Measurements from ENCODE around the gene VDR.

VDR gene

DNA sequence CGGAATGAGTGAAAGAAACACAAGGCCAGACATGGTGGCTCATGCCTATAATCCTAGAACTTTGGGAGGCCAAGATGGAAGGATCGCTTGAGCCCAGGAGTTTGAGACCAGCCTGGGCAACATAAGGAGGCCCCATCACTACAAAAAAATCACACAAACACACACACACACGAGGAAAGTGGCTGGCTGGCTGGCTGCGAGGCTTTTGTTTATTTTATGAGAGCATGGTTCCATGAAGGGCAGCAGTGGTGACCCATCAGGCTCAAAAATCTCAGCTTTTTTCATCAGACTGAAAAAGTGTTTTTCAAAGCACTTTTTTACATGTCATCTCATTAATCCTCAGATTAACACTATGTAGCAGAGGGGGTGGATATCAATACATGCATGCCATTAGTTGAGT lies 27.7 kb downstream of the VDR start:
- Histone ChIP-seq H3K9me3 (ENCODE audit: control insufficient read depth, insufficient read depth, low read length) (no peaks in the 10 kb centered on the region), H3K4me1 (ENCODE audit: control insufficient read depth, insufficient read depth, low read length) (no peaks in the 10 kb centered on the region), H3K9ac (ENCODE audit: low read depth, low read length) (no peak overlapping the region), H3K36me3 (ENCODE audit: control insufficient read depth, insufficient read depth, low read length) (no peaks in the 10 kb centered on the region), H3K4me3 (ENCODE audit: low read depth, low read length) (no peak overlapping the region), H3K27me3 (ENCODE audit: control insufficient read depth, insufficient read depth, low read length) (peaks cover 2% of the 10 kb centered on the region)

DNA sequence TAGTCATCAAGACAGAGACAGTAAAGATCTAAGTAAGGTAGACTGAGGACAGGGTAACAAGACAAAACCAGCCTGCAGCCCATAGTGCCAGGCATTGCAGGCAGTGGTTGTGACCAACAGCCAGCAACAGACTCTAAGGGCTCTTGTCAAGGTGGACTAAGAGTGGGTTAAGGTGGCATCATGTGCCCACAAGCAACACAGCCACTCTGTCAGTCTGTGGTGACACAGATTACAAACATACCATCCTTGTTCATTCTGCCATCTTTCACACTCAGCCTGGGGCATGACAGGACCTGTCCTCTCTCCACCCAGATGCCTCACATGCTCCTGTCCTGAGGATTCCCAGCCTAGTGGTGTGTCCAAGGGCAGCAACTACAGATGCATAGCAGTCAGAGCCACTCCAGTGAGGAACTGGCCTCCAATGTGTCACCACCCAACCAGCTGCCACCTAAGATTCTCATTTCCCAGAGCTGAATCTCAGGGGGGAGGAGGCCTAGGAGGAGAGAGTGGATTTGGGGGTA lies 28.3 kb downstream of the VDR start:
- Histone ChIP-seq H3K27me3 (ENCODE audit: control insufficient read depth, insufficient read depth, low read length) (peaks cover 2% of the 10 kb centered on the region), H3K4me1 (ENCODE audit: control insufficient read depth, insufficient read depth, low read length) (no peaks in the 10 kb centered on the region), H3K4me3 (ENCODE audit: low read depth, low read length) (no peak overlapping the region), H3K36me3 (ENCODE audit: control insufficient read depth, insufficient read depth, low read length) (no peaks in the 10 kb centered on the region), H3K9ac (ENCODE audit: low read depth, low read length) (no peak overlapping the region), H3K9me3 (ENCODE audit: control insufficient read depth, insufficient read depth, low read length) (no peaks in the 10 kb centered on the region)

GRCh38 chr12:47875746-47876439 lies 28.9 kb downstream of the VDR start:
- Histone ChIP-seq H3K4me1 (ENCODE audit: control insufficient read depth, insufficient read depth, low read length) (no peaks in the 10 kb centered on the region), H3K9me3 (ENCODE audit: control insufficient read depth, insufficient read depth, low read length) (no peaks in the 10 kb centered on the region), H3K9ac (ENCODE audit: low read depth, low read length) (no peak overlapping the region), H3K4me3 (ENCODE audit: low read depth, low read length) (no peak overlapping the region), H3K36me3 (ENCODE audit: control insufficient read depth, insufficient read depth, low read length) (no peaks in the 10 kb centered on the region), H3K27me3 (ENCODE audit: control insufficient read depth, insufficient read depth, low read length) (peaks cover 2% of the 10 kb centered on the region)

GRCh38 chr12:47874316-47874715 lies 30.5 kb downstream of the VDR start:
- Histone ChIP-seq H3K9ac (ENCODE audit: low read depth, low read length) (no peak overlapping the region), H3K4me1 (ENCODE audit: control insufficient read depth, insufficient read depth, low read length) (no peaks in the 10 kb centered on the region), H3K36me3 (ENCODE audit: control insufficient read depth, insufficient read depth, low read length) (no peaks in the 10 kb centered on the region), H3K27me3 (ENCODE audit: control insufficient read depth, insufficient read depth, low read length) (peaks cover 2% of the 10 kb centered on the region), H3K9me3 (ENCODE audit: control insufficient read depth, insufficient read depth, low read length) (no peaks in the 10 kb centered on the region), H3K4me3 (ENCODE audit: low read depth, low read length) (no peak overlapping the region)

DNA sequence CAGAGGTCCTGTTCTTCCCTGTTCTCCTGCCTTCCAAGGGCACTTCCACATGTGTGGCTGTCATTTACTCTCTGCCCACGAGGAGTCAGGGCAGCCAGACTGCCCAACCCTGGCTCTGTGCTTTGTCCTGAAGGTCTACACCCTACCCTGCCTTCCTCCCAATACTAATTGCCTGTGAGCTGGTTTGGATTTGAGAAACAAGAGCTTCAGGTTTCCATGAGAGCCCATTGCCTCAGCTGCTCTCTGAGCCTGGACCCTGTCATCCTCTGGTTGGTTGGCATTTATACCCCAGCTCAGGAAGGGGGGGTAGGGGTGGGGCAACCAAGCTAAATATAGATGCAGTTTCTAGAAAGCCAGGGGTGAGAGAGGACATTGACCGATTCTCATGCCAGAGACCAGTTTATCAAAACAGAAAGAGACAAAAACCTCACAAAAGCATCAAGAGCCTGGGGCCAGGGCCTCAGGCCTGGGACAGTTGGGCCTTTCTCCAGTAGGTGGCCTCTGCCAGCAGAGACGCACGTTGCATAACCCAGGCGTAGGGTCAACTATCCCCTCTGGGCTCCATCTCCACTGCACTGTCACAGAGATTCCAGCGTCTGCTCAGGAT lies 34.5 kb downstream of the VDR start:
- H3K9ac ChIP-seq (ENCODE audit: low read depth, low read length), result no peak overlapping the region
- no peaks in the 10 kb centered on the region for H3K9me3 ChIP-seq (ENCODE audit: control insufficient read depth, insufficient read depth, low read length)
- peaks cover 2% of the 10 kb centered on the region for H3K27me3 ChIP-seq (ENCODE audit: control insufficient read depth, insufficient read depth, low read length)
- H3K36me3 ChIP-seq (ENCODE audit: control insufficient read depth, insufficient read depth, low read length), result no peaks in the 10 kb centered on the region
- no peak overlapping the region for H3K4me3 ChIP-seq (ENCODE audit: low read depth, low read length)
- no peaks in the 10 kb centered on the region for H3K4me1 ChIP-seq (ENCODE audit: control insufficient read depth, insufficient read depth, low read length)

DNA sequence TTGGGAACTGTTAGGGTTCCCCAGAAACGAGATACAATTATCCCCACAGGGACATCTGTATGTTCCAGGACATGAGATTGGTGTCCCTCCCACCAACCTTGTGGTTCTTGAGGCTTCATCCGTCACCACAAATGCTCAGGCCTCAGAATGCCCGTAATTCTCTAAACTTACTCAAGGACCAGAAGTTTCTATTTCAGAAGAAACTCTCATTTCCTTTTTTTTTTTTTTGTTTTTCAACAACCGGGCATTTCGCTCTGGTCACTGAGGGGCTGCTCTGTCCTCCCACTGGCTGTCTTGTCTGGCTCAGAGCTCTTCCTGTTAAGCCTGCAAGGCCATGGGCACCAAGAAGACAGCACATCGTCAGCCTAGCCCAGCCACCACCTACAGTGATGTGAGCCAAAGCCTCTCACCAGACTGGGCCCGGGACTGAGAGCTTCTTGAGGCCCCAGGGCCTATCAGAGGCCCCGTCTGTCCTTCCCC lies 36.2 kb downstream of the VDR start:
- no peaks in the 10 kb centered on the region for H3K36me3 ChIP-seq (ENCODE audit: control insufficient read depth, insufficient read depth, low read length)
- no peaks in the 10 kb centered on the region for H3K4me1 ChIP-seq (ENCODE audit: control insufficient read depth, insufficient read depth, low read length)
- no peak overlapping the region for H3K4me3 ChIP-seq (ENCODE audit: low read depth, low read length)
- no peaks in the 10 kb centered on the region for H3K9me3 ChIP-seq (ENCODE audit: control insufficient read depth, insufficient read depth, low read length)
- H3K9ac ChIP-seq (ENCODE audit: low read depth, low read length), result no peak overlapping the region
- no peaks in the 10 kb centered on the region for H3K27me3 ChIP-seq (ENCODE audit: control insufficient read depth, insufficient read depth, low read length)

- Histone ChIP-seq H3K27me3 (ENCODE audit: control insufficient read depth, insufficient read depth, low read length) (no peaks in the 10 kb centered on the region), H3K4me3 (ENCODE audit: low read depth, low read length) (no peak overlapping the region), H3K9me3 (ENCODE audit: control insufficient read depth, insufficient read depth, low read length) (no peaks in the 10 kb centered on the region), H3K36me3 (ENCODE audit: control insufficient read depth, insufficient read depth, low read length) (no peaks in the 10 kb centered on the region), H3K9ac (ENCODE audit: low read depth, low read length) (no peak overlapping the region), H3K4me1 (ENCODE audit: control insufficient read depth, insufficient read depth, low read length) (no peaks in the 10 kb centered on the region)
Measured at GRCh38 chr12:47868041-47868440, 36.8 kb downstream of the VDR start.

- Histone ChIP-seq H3K36me3 (ENCODE audit: control insufficient read depth, insufficient read depth, low read length) (no peaks in the 10 kb centered on the region), H3K4me3 (ENCODE audit: low read depth, low read length) (no peak overlapping the region), H3K9ac (ENCODE audit: low read depth, low read length) (no peak overlapping the region), H3K27me3 (ENCODE audit: control insufficient read depth, insufficient read depth, low read length) (no peaks in the 10 kb centered on the region), H3K9me3 (ENCODE audit: control insufficient read depth, insufficient read depth, low read length) (no peaks in the 10 kb centered on the region), H3K4me1 (ENCODE audit: control insufficient read depth, insufficient read depth, low read length) (no peaks in the 10 kb centered on the region)
Measured at GRCh38 chr12:47867495-47867941, 37.3 kb downstream of the VDR start.

DNA sequence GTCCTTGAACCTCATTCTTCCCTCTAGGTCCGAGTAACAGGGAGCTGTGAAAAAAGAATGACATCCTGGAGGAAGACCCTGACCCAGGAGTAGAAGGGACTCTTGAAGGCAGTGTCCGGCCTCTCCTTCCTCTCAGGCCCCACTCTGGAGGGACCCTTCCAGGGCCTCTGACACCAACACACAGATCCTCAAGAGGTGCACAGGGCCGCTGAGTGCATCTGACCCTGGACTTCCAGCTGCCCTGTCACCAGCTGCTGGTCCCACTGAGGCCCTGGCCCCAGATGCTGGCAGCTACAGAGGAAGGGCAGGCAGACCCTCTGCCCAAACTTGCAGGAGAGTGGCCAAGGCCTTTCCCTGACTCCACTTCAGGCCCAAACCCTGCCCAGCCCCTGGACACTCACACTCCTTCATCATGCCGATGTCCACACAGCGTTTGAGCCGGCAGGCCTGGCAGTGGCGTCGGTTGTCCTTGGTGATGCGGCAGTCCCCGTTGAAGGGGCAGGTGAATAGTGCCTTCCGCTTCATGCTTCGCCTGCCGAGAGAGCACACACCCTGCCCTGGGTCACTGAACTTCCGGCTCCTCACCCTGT lies 40.1 kb downstream of the VDR start:
- no peaks in the 10 kb centered on the region for H3K36me3 ChIP-seq (ENCODE audit: control insufficient read depth, insufficient read depth, low read length)
- H3K27me3 ChIP-seq (ENCODE audit: control insufficient read depth, insufficient read depth, low read length), result no peaks in the 10 kb centered on the region
- H3K4me1 ChIP-seq (ENCODE audit: control insufficient read depth, insufficient read depth, low read length), result no peaks in the 10 kb centered on the region

DNA sequence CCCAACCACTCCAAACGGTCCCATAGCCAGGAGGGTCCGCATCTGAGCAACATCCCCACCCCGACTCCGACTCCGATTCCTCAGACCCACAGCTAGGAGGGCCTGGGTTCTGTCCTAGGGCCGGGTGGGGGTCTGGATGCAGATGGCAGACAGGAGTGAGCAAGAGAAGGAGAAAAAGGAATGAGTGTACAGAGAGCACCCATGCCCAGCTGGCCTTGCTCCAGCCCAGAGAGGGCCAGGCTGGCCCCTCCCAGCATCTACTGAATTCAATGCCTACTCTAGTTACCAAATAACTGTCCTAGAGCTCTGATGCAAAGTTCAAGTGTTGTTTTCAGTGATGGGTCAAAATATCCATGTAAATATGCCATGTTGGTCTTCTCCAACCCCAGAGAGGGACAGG lies 40.8 kb downstream of the VDR start:
- Histone ChIP-seq H3K9me3 (ENCODE audit: control insufficient read depth, insufficient read depth, low read length) (no peaks in the 10 kb centered on the region), H3K36me3 (ENCODE audit: control insufficient read depth, insufficient read depth, low read length) (no peaks in the 10 kb centered on the region), H3K9ac (ENCODE audit: low read depth, low read length) (no peak overlapping the region), H3K27me3 (ENCODE audit: control insufficient read depth, insufficient read depth, low read length) (no peaks in the 10 kb centered on the region), H3K4me3 (ENCODE audit: low read depth, low read length) (no peak overlapping the region), H3K4me1 (ENCODE audit: control insufficient read depth, insufficient read depth, low read length) (no peaks in the 10 kb centered on the region)

More for the DNA sequence above, 40.1 kb downstream of the VDR start:
- H3K9me3 ChIP-seq (ENCODE audit: control insufficient read depth, insufficient read depth, low read length), result no peaks in the 10 kb centered on the region
- H3K9ac ChIP-seq (ENCODE audit: low read depth, low read length), result no peak overlapping the region
- H3K4me3 ChIP-seq (ENCODE audit: low read depth, low read length), result no peak overlapping the region

DNA sequence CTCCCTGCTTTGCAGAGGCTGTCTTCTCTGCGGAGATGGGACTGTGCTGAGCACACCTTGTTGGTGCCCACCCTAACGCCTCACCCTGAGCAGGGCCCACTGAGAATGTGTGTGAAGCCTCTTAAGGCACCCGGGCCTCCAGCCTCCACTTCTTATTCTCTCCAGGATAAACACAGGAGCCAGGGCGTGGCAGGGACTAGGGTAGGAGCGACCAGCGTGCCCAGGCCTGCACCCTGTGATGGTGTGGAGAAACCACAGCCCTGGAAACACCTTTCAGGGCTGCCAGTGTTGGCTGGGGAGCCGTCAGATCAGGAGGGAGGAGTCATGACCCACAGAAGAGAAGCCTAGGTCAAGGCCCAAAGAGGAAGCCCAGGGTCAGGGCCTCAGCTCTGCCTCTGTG lies 41.3 kb downstream of the VDR start:
- H3K4me3 ChIP-seq (ENCODE audit: low read depth, low read length), result no peak overlapping the region
- H3K9ac ChIP-seq (ENCODE audit: low read depth, low read length), result no peak overlapping the region
- no peaks in the 10 kb centered on the region for H3K36me3 ChIP-seq (ENCODE audit: control insufficient read depth, insufficient read depth, low read length)
- no peaks in the 10 kb centered on the region for H3K9me3 ChIP-seq (ENCODE audit: control insufficient read depth, insufficient read depth, low read length)
- H3K4me1 ChIP-seq (ENCODE audit: control insufficient read depth, insufficient read depth, low read length), result no peaks in the 10 kb centered on the region
- no peaks in the 10 kb centered on the region for H3K27me3 ChIP-seq (ENCODE audit: control insufficient read depth, insufficient read depth, low read length)

- H3K9me3 ChIP-seq (ENCODE audit: control insufficient read depth, insufficient read depth, low read length), result no peaks in the 10 kb centered on the region
- no peaks in the 10 kb centered on the region for H3K4me1 ChIP-seq (ENCODE audit: control insufficient read depth, insufficient read depth, low read length)
- H3K9ac ChIP-seq (ENCODE audit: low read depth, low read length), result no peak overlapping the region
- H3K4me3 ChIP-seq (ENCODE audit: low read depth, low read length), result no peak overlapping the region
- H3K36me3 ChIP-seq (ENCODE audit: control insufficient read depth, insufficient read depth, low read length), result no peaks in the 10 kb centered on the region
- no peaks in the 10 kb centered on the region for H3K27me3 ChIP-seq (ENCODE audit: control insufficient read depth, insufficient read depth, low read length)
Measured at GRCh38 chr12:47862881-47863280, 41.9 kb downstream of the VDR start.
